GM19099 (cell line): ENCODE measurements around the gene ANKFN1.

Experiments used
- POLR2A ChIP-seq: IDR thresholded peaks from 3 replicates; pipeline ENCODE4 v1.6.1; 2011; ENCODE audit warnings: low read depth; ENCODE audit not compliant: insufficient read length; ENCODE audit errors: extremely low read depth

ANKFN1 gene

GRCh38 chr17:56159826-56160380 lies 6.6 kb downstream of the ANKFN1 start:
- TF ChIP-seq POLR2A, result no peak

GRCh38 chr17:56160422-56160821 lies 7.1 kb downstream of the ANKFN1 start:
- TF ChIP-seq POLR2A, result no peak

- no peak for TF ChIP-seq POLR2A
These were observed 11.9 kb downstream of the ANKFN1 start for GRCh38 chr17:56165072-56165641.

GRCh38 chr17:56167491-56167890 lies 14.2 kb downstream of the ANKFN1 start:
- TF ChIP-seq POLR2A, result no peak

GRCh38 chr17:56169621-56170020 lies 16.3 kb downstream of the ANKFN1 start:
- TF ChIP-seq POLR2A, result no peak

GRCh38 chr17:56171186-56171959 lies 18.1 kb downstream of the ANKFN1 start:
- TF ChIP-seq POLR2A, result no peak

GRCh38 chr17:56172517-56172982 lies 19.3 kb downstream of the ANKFN1 start:
- no peak for TF ChIP-seq POLR2A

- no peak for TF ChIP-seq POLR2A
These were observed 19.8 kb downstream of the ANKFN1 start for GRCh38 chr17:56173026-56173425.

- no peak for TF ChIP-seq POLR2A
These were observed 20.9 kb downstream of the ANKFN1 start for GRCh38 chr17:56173958-56174835.

GRCh38 chr17:56175299-56175955 lies 22.2 kb downstream of the ANKFN1 start:
- TF ChIP-seq POLR2A, result no peak

- TF ChIP-seq POLR2A, result no peak
These were observed 22.8 kb downstream of the ANKFN1 start for GRCh38 chr17:56176091-56176490.

GRCh38 chr17:56177361-56177760 lies 24.1 kb downstream of the ANKFN1 start:
- no peak for TF ChIP-seq POLR2A

GRCh38 chr17:56178203-56178602 lies 24.9 kb downstream of the ANKFN1 start:
- no peak for TF ChIP-seq POLR2A

- no peak for TF ChIP-seq POLR2A
These were observed 28.8 kb downstream of the ANKFN1 start for GRCh38 chr17:56182081-56182480.

- no peak for TF ChIP-seq POLR2A
These were observed 31.4 kb downstream of the ANKFN1 start for GRCh38 chr17:56184650-56185049.
